OCI-LY1 (cell line): ENCODE measurements around the gene CDH4.

Experiments
- H2AFZ ChIP-seq: fragments of 200-600 bp; sonication (generic), shearing (Covaris generic); 2 replicates; pipeline ENCODE4 v1.6.0; 2014; ENCODE audit warnings: antibody characterized with exemption, mild to moderate bottlenecking, low read length
- H3F3A ChIP-seq: fragments of 200-600 bp; sonication (generic), shearing (Covaris generic); 2 replicates; pipeline ENCODE4 v1.6.0; 2014; ENCODE audit warnings: mild to moderate bottlenecking, antibody characterized with exemption, low read length, moderate library complexity; ENCODE audit not compliant: insufficient read depth
- H3K27ac ChIP-seq: fragments of 200-600 bp; sonication (generic); 2 replicates; pipeline ENCODE4 v1.5.1; 2014; ENCODE audit warnings: low read length, mixed run types, mild to moderate bottlenecking, low read depth; ENCODE audit not compliant: poor library complexity, severe bottlenecking
- H3K27me3 ChIP-seq: fragments of 200-600 bp; sonication (generic); 2 replicates; pipeline ENCODE4 v1.6.0; 2014; ENCODE audit warnings: antibody characterized with exemption, mild to moderate bottlenecking, low read length, moderate library complexity; ENCODE audit not compliant: insufficient read depth
- H3K36me3 ChIP-seq: fragments of 200-600 bp; sonication (generic); 2 replicates; pipeline ENCODE4 v1.6.1; 2014; ENCODE audit warnings: mild to moderate bottlenecking, antibody characterized with exemption, low read length, moderate library complexity, mixed read lengths; ENCODE audit not compliant: insufficient read depth
- H3K4me1 ChIP-seq: fragments of 200-600 bp; sonication (generic); 2 replicates; pipeline ENCODE4 v1.5.1; 2014; ENCODE audit warnings: mild to moderate bottlenecking, low read length, moderate library complexity; ENCODE audit not compliant: insufficient read depth, severe bottlenecking
- H3K4me2 ChIP-seq: fragments of 200-600 bp; sonication (generic), shearing (Covaris generic); 2 replicates; pipeline ENCODE4 v1.6.1; 2014; ENCODE audit warnings: low read length
- H3K4me3 ChIP-seq: fragments of 200-600 bp; sonication (generic); 2 replicates; pipeline ENCODE4 v1.5.1; 2014; ENCODE audit warnings: low read length, low read depth, mild to moderate bottlenecking, mixed read lengths; ENCODE audit not compliant: poor library complexity, severe bottlenecking
- H3K79me2 ChIP-seq: fragments of 200-600 bp; shearing (Covaris generic); 2 replicates; pipeline ENCODE4 v1.6.1; 2016; ENCODE audit warnings: mixed run types, low read length, mixed read lengths; ENCODE audit not compliant: insufficient read depth
- H3K9ac ChIP-seq: fragments of 200-600 bp; sonication (generic), shearing (Covaris generic); 2 replicates; pipeline ENCODE4 v1.6.1; 2014; ENCODE audit warnings: mild to moderate bottlenecking, low read length, mixed read lengths
- H3K9me2 ChIP-seq: fragments of 200-600 bp; sonication (generic), shearing (Covaris generic); 2 replicates; pipeline ENCODE4 v1.6.1; 2014; ENCODE audit warnings: low read depth, mild to moderate bottlenecking, low read length, mixed read lengths
- H3K9me3 ChIP-seq: fragments of 200-600 bp; shearing (Covaris generic); 2 replicates; pipeline ENCODE4 v1.6.1; 2014; ENCODE audit warnings: low read length, mixed read lengths
- H4K20me1 ChIP-seq: fragments of 200-600 bp; sonication (generic), shearing (Covaris generic); 2 replicates; pipeline ENCODE4 v1.6.0; 2016; ENCODE audit warnings: mild to moderate bottlenecking, low read length; ENCODE audit not compliant: insufficient read depth
- CTCF ChIP-seq: fragments of 200-600 bp; sonication (generic), shearing (Covaris generic); IDR thresholded peaks from 2 replicates; pipeline ENCODE4 v1.5.1; 2017; ENCODE audit warnings: mild to moderate bottlenecking, antibody characterized with exemption, low read length, moderate library complexity, mixed read lengths
- EZH2 ChIP-seq: fragments of 200-600 bp; sonication (generic), shearing (Covaris generic); IDR thresholded peaks from 2 replicates; pipeline ENCODE4 v1.8.0; 2017; ENCODE audit warnings: borderline replicate concordance, mixed run types, mild to moderate bottlenecking, antibody characterized with exemption, low read length, moderate library complexity, mixed read lengths

Gene CDH4

DNA sequence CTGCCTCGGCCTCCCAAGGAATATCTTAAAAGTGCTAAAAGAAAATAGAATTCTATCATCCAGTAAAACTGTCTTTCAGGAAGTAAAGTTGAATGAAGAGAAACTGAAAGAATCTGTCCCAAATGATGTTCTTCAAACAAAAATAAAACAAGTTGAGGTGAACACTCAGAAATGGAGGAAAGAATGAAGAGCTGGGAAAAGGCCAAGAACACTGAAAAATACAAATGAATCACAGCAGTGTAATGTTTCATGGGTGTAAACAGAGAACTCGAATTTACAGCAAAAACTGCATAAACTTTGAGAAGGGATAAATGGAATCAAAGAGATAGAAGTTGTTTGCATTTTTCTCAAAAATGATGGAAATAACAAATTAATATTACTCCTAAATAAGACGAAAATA, 496.3 kb downstream of the CDH4 start:
- Histone ChIP-seq H3K4me3 (no peak overlapping the region), H3K36me3 (no peaks in the 10 kb centered on the region), H2AFZ (no peak overlapping the region), H3K4me2 (no peak overlapping the region), H4K20me1 (no peaks in the 10 kb centered on the region), H3K27ac (no peak overlapping the region), H3F3A (no peaks in the 10 kb centered on the region), H3K79me2 (no peaks in the 10 kb centered on the region), H3K9me3 (no peaks in the 10 kb centered on the region), H3K4me1 (no peaks in the 10 kb centered on the region), H3K9me2 (no peaks in the 10 kb centered on the region), H3K27me3 (no peaks in the 10 kb centered on the region; the same call in 1 of the 2 replicates), H3K9ac (no peak overlapping the region)
- TF ChIP-seq EZH2: no peak
- no peak for TF ChIP-seq CTCF

DNA sequence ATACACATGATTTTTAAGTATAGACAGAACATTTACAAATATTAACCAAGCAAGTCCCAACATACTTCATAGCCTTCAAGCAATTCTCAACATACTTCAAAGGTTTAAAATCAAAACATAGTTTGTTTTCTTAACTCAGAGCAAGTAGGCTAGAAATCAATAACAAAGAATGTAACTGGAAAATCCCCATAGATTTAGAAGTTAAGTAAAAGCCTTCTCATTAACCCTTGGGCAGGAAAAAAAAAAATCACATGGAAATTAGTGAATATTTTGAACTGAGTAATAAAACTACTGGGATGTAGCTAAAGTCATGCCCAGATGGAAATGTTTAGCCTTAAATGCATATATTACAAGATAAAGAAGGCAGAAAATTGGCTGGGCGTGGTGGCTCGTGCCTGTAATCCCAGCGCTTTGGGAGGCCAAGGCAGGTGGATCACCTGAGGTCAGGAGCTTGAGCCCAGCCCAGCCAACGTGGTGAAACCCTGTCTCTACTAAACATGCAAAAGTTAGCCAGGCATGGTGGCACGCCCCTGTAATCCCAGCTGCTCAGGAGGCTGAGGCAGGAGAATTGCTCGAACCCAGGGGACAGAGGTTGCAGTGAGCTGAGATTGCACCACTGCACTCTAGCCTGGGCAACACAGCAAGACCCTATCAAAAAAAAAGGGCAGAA, 497.5 kb downstream of the CDH4 start:
- Histone ChIP-seq H3K4me2 (no peak overlapping the region), H3K9me3 (no peaks in the 10 kb centered on the region), H3K27ac (no peak overlapping the region), H3K9ac (no peak overlapping the region), H3K9me2 (no peaks in the 10 kb centered on the region), H3K4me1 (no peaks in the 10 kb centered on the region), H3K36me3 (no peaks in the 10 kb centered on the region), H3K4me3 (no peak overlapping the region), H3K79me2 (no peaks in the 10 kb centered on the region), H4K20me1 (no peaks in the 10 kb centered on the region), H3F3A (no peaks in the 10 kb centered on the region), H2AFZ (no peak overlapping the region), H3K27me3 (no peaks in the 10 kb centered on the region; the same call in 1 of the 2 replicates)
- TF ChIP-seq CTCF: no peak
- TF ChIP-seq EZH2: no peak

- no peak overlapping the region for H3K4me2 ChIP-seq
- H3K27me3 ChIP-seq: no peaks in the 10 kb centered on the region; the same call in 1 of the 2 replicates
- H3K4me1 ChIP-seq: no peaks in the 10 kb centered on the region
- H3K9ac ChIP-seq: no peak overlapping the region
- no peaks in the 10 kb centered on the region for H3K79me2 ChIP-seq
- H3F3A ChIP-seq: no peaks in the 10 kb centered on the region
- TF ChIP-seq CTCF: no peak
- TF ChIP-seq EZH2: no peak
- H3K36me3 ChIP-seq: no peaks in the 10 kb centered on the region
- H3K27ac ChIP-seq: no peak overlapping the region
- no peak overlapping the region for H3K4me3 ChIP-seq
- H4K20me1 ChIP-seq: no peaks in the 10 kb centered on the region
- no peak overlapping the region for H2AFZ ChIP-seq
- no peaks in the 10 kb centered on the region for H3K9me3 ChIP-seq
- H3K9me2 ChIP-seq: no peaks in the 10 kb centered on the region
These were observed 498.0 kb downstream of the CDH4 start for GRCh38 chr20:61750093-61750492.
